Endodermal cell (in vitro differentiated cells): ENCODE measurements around the gene PWWP2B. TPM values are rescaled to one million over a fixed set of nuclear protein-coding genes. Genes with fewer than 3 reads are reported as not detected.
A peak's percentile ranks its signal among the peaks of the same experiment; 100 is the strongest.

Source experiments
- DNase-seq: peaks from one replicate; pipeline ENCODE4 v3.0.0-alpha.2; 2017
- H3K27ac ChIP-seq: 2 replicates; pipeline ENCODE4 v1.5.1; 2013; ENCODE audit warnings: mild to moderate bottlenecking, low read depth, low read length, moderate library complexity
- H3K27me3 ChIP-seq: 2 replicates; pipeline ENCODE4 v1.6.1; 2013; ENCODE audit warnings: mild to moderate bottlenecking, low read length, moderate library complexity; ENCODE audit not compliant: insufficient read depth, control insufficient read depth, poor library complexity, severe bottlenecking
- H3K36me3 ChIP-seq: 2 replicates; pipeline ENCODE4 v1.7.0; 2013; ENCODE audit warnings: mild to moderate bottlenecking, low read length, moderate library complexity; ENCODE audit not compliant: control insufficient read depth, insufficient read depth
- H3K4me1 ChIP-seq: one replicate; pipeline ENCODE4 v1.7.0; 2013; ENCODE audit warnings: low read length; ENCODE audit not compliant: control insufficient read depth, insufficient read depth
- H3K4me3 ChIP-seq: 2 replicates; pipeline ENCODE4 v1.5.1; 2013; ENCODE audit warnings: mild to moderate bottlenecking, low read length, moderate library complexity
- H3K9ac ChIP-seq: 2 replicates; pipeline ENCODE4 v1.6.1; 2013; ENCODE audit warnings: mild to moderate bottlenecking, low read length, moderate library complexity; ENCODE audit not compliant: poor library complexity, severe bottlenecking; ENCODE audit errors: extremely low read depth
- H3K9me3 ChIP-seq: 2 replicates; pipeline ENCODE4 v1.6.1; 2013; ENCODE audit warnings: mild to moderate bottlenecking, low read length, moderate library complexity; ENCODE audit not compliant: control insufficient read depth
- H3K27ac Mint-ChIP-seq: 2 replicates; pipeline ENCODE4 v1.8.0; 2020; ENCODE audit warnings: mixed read lengths
- H3K27me3 Mint-ChIP-seq: 2 replicates; pipeline ENCODE4 v1.8.0; 2021; ENCODE audit warnings: mild to moderate bottlenecking, mixed read lengths; ENCODE audit not compliant: insufficient read depth
- H3K36me3 Mint-ChIP-seq: 2 replicates; pipeline ENCODE4 v1.8.0; 2020; ENCODE audit warnings: low read depth, mixed read lengths
- H3K4me1 Mint-ChIP-seq: 2 replicates; pipeline ENCODE4 v1.8.0; 2020; ENCODE audit warnings: mixed read lengths
- H3K4me3 Mint-ChIP-seq: 2 replicates; pipeline ENCODE4 v1.8.0; 2020; ENCODE audit warnings: mild to moderate bottlenecking, moderate library complexity, mixed read lengths
- H3K9me3 Mint-ChIP-seq: 2 replicates; pipeline ENCODE4 v1.8.0; 2020; ENCODE audit warnings: mild to moderate bottlenecking, mixed read lengths
- WGBS, 2 experiments: methylation state at CpG; one replicate each; pipeline versions ENCODE4 v1.1.5 to v1.1.7; 2013; ENCODE audit warnings: missing lambda C conversion rate in 2 of 2, mixed read lengths in 1 of 2; ENCODE audit not compliant: insufficient coverage in 1 of 2, insufficient read length in 1 of 2; 5-methylcytosine and 5-hydroxymethylcytosine counted together
- total RNA-seq, 2 donors: library from RNA; stranded (reverse); fragmentation: NEBNext Ultra II Directional in 1 of 2; extraction: Animal tissue kit (Norgen Biotek cat#: 25700) in 1 of 2; gene quantifications; 2 replicates in 1 of 2; 3 replicates in 1 of 2; pipeline ENCODE4 v1.2.1, GENCODE V29; 2021
- TF ChIP-seq, protein P1 (sequence below): fragments of 200-600 bp; sonication (generic); conservative IDR thresholded peaks from 2 replicates; pipeline ENCODE4 v1.5.0; 2021; ENCODE audit warnings: antibody characterized with exemption, mild to moderate bottlenecking

PWWP2B gene
- total RNA-seq, 2 donors from 2014 or later, result 11.4 to 13.9 TPM

DNA sequence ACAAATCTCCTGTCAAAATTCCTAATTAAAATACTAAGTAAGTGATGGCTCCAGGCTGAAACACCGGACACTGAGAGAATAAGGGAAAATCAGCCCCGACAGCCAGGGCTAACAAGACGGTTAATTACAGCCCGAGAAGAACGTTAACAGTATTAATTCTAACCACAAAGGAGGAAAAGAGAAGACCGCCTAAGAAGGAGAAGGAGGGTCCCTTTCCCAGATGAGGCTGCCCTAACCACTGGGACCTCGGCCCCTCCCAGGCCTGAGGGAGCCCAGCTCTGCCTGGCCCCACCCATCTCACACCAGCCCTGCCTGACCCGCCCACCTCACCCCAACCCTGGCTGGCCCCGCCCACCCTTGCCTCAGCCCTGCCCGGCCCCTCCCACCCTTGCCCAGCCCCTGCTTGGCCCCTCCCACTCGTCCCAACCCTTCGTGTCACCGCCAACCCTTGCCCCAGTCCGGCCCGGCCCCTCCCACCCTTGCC is 51.3 kb downstream of the PWWP2B start:
- H3K4me1 ChIP-seq, result peaks cover 4% of the 10 kb centered on the region
- no peaks in the 10 kb centered on the region for H3K9me3 ChIP-seq
- no peak overlapping the region for H3K9ac ChIP-seq
- TF ChIP-seq, protein P1, sequence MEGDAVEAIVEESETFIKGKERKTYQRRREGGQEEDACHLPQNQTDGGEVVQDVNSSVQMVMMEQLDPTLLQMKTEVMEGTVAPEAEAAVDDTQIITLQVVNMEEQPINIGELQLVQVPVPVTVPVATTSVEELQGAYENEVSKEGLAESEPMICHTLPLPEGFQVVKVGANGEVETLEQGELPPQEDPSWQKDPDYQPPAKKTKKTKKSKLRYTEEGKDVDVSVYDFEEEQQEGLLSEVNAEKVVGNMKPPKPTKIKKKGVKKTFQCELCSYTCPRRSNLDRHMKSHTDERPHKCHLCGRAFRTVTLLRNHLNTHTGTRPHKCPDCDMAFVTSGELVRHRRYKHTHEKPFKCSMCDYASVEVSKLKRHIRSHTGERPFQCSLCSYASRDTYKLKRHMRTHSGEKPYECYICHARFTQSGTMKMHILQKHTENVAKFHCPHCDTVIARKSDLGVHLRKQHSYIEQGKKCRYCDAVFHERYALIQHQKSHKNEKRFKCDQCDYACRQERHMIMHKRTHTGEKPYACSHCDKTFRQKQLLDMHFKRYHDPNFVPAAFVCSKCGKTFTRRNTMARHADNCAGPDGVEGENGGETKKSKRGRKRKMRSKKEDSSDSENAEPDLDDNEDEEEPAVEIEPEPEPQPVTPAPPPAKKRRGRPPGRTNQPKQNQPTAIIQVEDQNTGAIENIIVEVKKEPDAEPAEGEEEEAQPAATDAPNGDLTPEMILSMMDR, result no peak
- Mint-ChIP-seq H3K4me3 (no peak overlapping the region), H3K36me3 (no peaks in the 10 kb centered on the region), H3K27me3 (no peaks in the 10 kb centered on the region), H3K27ac (no peak overlapping the region), H3K9me3 (no peaks in the 10 kb centered on the region), H3K4me1 (peaks cover 13% of the 10 kb centered on the region)
- no peaks in the 10 kb centered on the region for H3K36me3 ChIP-seq
- 64 to 89% methylated on average over 3 to 10 of the region's 15 CpGs for WGBS, 2 experiments
- peak; percentile 93 for DNase-seq
- no peaks in the 10 kb centered on the region for H3K27me3 ChIP-seq
- peak overlapping the region; percentile 73 for H3K27ac ChIP-seq
- H3K4me3 ChIP-seq, result no peak overlapping the region

DNA sequence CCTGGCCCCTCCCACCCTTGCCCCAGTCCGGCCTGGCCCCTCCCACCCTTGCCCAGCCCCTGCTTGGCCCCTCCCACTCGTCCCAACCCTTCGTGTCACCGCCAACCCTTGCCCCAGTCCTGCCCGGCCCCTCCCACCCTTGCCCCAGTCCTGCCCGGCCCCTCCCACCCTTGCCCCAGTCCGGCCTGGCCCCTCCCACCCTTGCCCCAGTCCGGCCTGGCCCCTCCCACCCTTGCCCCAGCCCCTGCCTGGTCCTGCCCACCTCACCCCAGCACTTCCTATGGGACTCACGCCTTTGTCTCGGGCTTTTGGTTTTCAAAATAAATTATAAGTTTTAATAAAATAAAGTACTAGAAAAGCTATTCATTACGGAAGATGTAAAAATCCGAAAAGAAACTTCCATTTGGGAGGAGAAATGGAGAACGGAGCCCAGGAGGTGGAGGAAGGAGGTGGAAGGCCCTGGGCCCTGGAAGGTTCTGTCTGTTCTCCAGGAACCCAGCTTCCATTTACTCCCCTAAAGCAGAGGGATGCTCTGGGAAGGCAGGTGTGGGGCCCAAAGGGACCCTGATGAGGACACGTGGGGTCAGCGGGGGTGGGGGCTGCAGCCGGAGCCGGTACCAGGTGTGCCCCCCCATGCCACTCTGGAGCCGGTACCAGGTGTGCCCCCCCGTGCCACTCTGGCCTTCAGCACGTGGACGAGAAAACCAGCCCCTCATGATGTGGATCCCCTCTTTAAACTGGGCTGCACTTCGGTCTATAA is 52.2 kb downstream of the PWWP2B start:
- Histone ChIP-seq H3K27me3 (peaks cover 3% of the 10 kb centered on the region), H3K36me3 (no peaks in the 10 kb centered on the region), H3K4me1 (peaks cover 4% of the 10 kb centered on the region), H3K4me3 (no peak overlapping the region), H3K9me3 (no peaks in the 10 kb centered on the region), H3K9ac (no peak overlapping the region), H3K27ac (no peak overlapping the region)
- Mint-ChIP-seq H3K27ac (no peak overlapping the region), H3K4me3 (no peak overlapping the region), H3K36me3 (no peaks in the 10 kb centered on the region), H3K4me1 (peaks cover 12% of the 10 kb centered on the region), H3K27me3 (no peaks in the 10 kb centered on the region), H3K9me3 (no peaks in the 10 kb centered on the region)
- peak; percentile 64 for DNase-seq
- WGBS, 2 experiments, result 89 to 95% methylated on average over 11 to 16 of the region's 22 CpGs
- TF ChIP-seq, protein P1, result no peak

DNA sequence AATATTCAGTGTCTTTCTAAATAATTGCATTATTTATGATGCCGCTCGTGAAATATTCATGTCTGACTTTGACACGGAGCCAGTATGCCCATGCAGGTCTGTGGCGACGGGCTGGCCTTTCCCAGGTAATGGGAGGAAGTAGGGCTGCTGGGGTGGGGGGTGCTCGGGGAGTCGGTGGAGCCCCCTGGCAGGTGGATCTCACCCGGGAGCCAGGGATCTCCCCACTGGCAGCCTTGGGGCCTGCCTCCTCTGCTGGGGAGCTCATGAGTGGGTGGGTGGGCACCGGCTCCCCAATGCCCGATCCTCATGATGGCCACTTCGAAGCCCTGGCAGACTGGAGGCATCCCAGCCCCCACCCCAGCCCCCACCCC is 52.8 kb downstream of the PWWP2B start:
- Histone ChIP-seq H3K36me3 (no peaks in the 10 kb centered on the region), H3K4me3 (no peak overlapping the region), H3K9ac (no peak overlapping the region), H3K27ac (no peak overlapping the region), H3K4me1 (peaks cover 4% of the 10 kb centered on the region), H3K27me3 (peaks cover 3% of the 10 kb centered on the region), H3K9me3 (no peaks in the 10 kb centered on the region)
- WGBS, 2 experiments, result 94 to 95% methylated on average over 4 to 8 of the region's 11 CpGs
- H3K27me3 Mint-ChIP-seq, result no peaks in the 10 kb centered on the region
- no peak overlapping the region for H3K4me3 Mint-ChIP-seq
- H3K27ac Mint-ChIP-seq, result no peak overlapping the region
- H3K9me3 Mint-ChIP-seq, result no peaks in the 10 kb centered on the region
- no peak for DNase-seq
- peaks cover 11% of the 10 kb centered on the region for H3K4me1 Mint-ChIP-seq
- H3K36me3 Mint-ChIP-seq, result no peaks in the 10 kb centered on the region
- TF ChIP-seq, protein P1, result no peak
